ENCODE measurements around the gene KCTD4.
"Not testable (repeated sequence)": the region's sequence is repeated elsewhere in the genome, so short reads cannot be mapped to it uniquely, and the experiment has no call there.

The KCTD4 gene

GRCh38 chr13:45215392-45216077, 14.7 kb upstream of the KCTD4 start:
- no peak for DNase-seq

DNA sequence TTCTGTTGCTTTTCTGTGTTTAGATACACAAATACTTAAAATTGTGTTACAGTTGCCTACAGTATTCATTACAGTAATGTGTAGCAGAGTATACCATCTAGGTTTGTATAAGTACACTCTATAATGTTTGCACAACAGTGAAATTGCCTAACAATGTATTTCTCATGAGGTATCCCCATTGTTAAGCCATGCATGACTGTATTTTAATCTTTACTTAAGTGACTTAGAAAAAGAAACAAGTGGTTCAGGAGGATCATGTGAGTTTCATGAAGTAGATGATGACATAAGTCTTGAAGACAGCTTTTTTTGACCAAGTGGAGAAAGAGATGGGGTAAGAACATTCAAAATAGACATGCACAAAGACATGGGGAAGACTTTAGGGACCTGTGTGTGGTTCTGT, 8.4 kb upstream of the KCTD4 start:
- no peak for DNase-seq

GRCh38 chr13:45208132-45208531, 7.3 kb upstream of the KCTD4 start:
- DNase-seq = no peak

DNA sequence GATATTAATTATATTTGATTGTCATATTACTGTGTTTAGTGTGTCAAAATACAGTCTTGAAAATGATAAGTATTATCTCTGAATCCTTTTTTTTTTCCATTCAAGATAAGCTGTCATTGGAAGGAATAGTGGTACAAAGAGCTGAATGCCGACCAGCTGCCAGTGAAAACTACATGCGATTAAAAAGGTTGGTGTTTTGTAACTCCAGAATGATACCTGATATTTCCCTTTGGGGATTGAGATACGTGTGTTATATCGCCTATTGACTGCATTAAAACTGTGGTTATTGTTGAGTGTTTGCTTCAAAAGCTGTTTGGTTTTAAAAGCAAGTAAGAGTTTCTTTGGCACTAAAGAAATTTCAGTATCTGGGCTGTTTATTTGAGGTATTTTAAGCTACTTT, 6.5 kb upstream of the KCTD4 start:
- DNase-seq = peak; percentile 69

GRCh38 chr13:45206340-45206739, 5.5 kb upstream of the KCTD4 start:
- DNase-seq = no peak

DNA sequence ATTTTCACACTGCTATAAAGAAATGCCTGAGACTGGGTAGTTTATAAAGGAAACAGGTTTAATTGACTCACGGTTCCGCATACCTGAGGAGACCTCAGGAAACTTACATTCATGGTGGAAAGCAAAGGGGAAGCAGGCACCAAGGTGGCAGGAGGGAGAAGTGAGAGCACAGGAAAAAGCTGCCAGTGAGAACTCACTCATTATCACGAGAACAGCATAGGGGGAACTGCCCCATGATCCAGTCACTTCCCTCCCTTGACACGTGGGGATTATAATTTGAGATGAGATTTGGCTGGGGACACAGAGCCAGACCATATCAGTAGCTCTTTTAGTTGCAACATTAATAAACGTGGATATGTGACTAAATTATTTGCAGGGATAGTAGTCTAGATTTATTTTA, 4.3 kb upstream of the KCTD4 start:
- DNase-seq = no peak

GRCh38 chr13:45199711-45200110, 1.1 kb downstream of the KCTD4 start:
- no peak for DNase-seq

DNA sequence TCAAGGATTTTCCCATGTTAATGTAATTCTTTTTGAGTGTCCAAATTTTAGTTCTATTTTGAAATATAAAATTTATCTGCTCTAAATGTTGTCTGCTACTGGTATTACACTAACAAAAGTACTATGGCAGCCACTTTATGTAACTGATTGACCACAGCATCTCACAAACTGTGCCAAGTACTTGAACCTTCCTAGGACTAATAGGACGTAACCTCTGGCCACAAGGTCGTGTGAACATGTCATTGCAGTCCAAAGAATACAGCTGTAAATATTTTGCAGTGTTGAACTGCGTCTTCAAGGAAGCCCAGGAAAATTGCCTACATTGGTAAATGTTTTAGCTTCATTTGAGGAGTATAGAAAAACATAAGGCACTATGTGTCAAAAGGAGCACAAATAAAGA, 1.9 kb downstream of the KCTD4 start:
- no peak for DNase-seq

DNA sequence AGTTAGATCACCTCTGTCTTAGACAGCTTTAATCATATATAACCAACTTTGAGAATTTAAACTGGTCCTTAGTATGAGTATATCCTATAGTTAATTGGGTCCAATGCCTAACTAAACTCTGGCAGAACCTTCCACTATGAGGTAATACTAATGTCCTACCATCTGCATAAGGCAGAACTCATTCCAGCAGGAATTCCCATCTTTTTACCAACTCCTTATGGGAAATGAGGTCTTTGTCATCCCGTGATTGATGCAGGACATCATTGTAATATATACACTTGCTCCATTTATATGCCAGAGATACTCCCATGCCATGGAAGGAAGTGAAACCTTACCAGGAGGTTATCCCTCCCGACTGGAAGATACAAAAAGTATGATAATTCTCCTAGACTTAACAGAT, 2.8 kb downstream of the KCTD4 start:
- DNase-seq = no peak

DNA sequence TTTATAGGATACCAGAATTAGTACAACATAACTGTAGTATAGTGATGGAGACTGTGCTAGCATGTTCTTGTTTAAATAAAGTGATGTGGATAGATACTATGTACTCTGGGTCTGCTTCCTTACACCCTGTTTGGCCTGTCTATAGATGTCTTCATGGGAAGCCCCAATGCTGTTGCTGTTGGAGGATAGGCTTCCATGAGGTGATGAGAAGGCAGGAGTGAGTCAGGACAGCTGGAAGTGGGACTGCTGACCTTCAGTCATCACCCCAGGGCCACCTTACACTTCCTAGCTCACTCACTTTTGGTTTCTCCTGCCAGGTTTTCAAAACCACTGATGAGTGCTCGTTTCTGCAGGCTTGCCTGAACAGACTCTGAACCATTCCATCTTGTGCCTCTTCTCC, 4.2 kb downstream of the KCTD4 start:
- no peak for DNase-seq

DNA sequence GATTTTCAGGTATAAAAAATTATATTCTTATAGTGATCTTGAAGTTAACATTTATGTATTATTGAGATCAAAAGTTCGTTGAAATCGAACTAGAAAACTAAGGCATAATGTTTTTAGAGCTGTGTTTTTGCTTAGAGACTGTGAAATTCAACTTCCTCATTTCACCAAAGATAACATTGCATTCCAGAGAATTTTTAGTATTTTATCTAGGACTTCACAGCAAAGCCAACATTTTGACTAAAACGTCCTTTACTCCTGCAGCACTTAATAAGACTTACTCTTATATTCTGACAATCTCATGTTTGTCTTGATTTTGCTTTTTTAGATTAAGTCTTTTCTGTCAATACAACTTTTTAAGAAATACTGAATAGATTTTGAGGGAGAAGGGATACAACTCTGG, 4.7 kb downstream of the KCTD4 start:
- no peak for DNase-seq

- no peak for DNase-seq
Observed at GRCh38 chr13:45195421-45195820, 5.4 kb downstream of the KCTD4 start.

DNA sequence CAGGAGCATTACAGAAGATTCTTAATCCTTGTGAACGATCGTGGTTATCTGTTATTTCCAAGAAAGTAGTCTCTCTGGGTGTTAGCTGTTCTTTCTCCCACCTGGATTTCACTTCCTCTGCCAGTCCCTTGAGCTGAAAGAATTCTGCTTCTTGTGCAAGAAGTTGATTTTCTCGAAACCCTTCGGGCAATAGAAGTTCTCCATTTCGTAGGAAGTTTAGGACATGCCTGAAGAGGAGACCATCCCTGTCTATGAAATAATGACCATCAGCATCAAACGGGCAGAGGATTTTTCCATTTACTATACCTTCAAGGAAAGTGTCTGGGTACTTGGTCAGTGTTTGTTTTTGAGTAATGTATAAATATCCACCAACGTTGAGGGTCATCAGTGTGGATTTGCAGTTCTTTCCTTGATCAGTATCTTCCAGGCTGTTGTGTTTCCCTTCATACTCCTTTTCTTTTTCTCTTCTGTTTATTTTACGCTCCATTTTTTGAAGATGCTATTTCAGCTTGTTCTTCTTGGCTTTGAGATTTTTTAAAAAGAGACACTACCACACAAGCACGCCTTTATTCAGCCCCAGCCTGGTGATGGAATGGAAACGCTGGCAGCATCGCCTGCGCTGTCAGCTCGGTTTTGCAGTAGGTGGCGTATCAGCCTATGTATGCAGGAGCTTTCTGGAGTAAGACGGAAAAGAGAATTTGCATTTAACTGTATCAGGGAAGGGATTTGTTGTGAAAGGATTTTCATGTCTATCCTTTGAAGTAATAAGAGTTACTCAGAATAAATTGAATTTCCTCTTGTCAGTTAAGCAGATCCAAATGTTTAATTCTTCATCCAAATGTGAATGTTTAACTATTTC, 6.5 kb downstream of the KCTD4 start:
- no peak for DNase-seq

- DNase-seq = no peak
Observed at GRCh38 chr13:45191874-45192273, 9.0 kb downstream of the KCTD4 start.

- DNase-seq = not testable (repeated sequence)
Observed at GRCh38 chr13:45189511-45189910, 11.3 kb downstream of the KCTD4 start.

DNA sequence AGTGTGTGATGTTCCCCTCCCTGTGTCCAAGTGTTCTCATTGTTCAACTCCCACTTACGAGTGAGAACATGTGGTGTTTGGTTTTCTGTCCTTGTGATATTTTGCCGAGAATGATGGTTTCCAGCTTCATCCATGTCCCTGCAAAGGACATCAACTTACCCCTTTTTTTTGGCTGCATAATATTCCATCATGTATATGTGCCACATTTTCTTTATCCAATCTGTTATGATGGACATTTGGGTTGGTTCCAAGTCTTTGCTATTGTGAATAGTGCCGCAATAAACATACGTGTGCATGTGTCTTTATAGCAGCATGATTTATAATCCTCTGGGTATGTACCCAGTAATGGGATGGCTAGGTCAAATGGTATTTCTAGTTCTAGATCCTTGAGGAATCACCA, 11.8 kb downstream of the KCTD4 start:
- not testable (repeated sequence) for DNase-seq

DNA sequence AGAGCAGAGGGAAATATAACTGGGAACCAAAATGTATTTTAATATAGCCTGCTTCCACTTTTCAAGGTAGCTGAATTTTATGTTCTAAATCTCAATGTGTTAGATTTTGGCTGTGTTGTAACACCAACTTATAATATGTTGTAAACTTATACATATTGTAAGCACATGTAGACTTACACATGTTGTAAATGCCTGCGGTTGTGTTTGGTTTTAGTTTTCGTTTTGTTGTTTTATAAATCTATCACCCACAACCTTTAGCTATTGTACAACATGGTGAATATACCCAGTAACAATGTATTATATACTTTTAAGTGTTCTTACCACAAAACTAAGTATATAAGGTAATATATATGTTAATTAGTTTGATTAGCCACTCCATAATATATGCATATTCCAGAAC, 15.6 kb downstream of the KCTD4 start:
- DNase-seq = no peak

DNA sequence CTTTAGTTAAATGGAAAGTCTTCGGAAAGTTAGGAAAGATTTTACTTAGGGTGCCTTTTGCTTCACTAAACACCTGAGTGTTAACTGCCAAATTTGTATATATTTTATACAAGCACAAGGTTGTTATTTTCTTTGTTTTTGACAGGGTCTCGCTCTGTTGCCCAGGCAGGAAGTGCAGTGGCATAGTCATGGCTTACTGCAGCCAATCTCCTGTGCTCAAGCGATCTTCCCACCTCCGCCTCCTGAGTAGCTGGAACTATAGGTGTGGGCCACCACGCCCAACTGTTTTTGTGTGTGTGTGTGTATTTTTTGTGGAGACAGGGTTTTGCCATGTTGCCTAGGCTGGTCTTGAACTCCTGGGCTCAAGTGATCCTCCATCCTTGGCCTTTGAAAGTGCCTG, 16.2 kb downstream of the KCTD4 start:
- no peak for DNase-seq

- DNase-seq = no peak
Observed at GRCh38 chr13:45180713-45181601, 19.9 kb downstream of the KCTD4 start.

GRCh38 chr13:45180303-45180702, 20.5 kb downstream of the KCTD4 start:
- DNase-seq = no peak

DNA sequence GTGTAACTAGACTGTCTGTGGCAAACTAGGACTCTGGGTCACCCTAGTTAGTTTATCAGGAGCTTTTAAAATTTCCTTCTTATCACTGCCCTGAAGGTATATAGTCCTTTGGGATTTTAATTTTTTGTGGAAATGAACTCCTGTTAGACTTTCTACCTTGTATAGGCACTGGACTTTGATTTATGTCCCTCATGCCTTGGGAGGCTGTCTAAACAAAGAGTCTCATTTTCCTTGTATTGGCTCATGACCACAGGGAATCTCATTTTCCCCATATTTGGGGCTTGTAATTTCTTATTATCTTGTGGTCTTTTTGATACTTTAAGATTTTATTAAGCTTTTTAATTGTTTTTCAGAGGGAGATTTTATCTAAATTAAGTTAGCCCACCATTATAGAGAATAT, 21.4 kb downstream of the KCTD4 start:
- DNase-seq = no peak

- no peak for DNase-seq
Observed at GRCh38 chr13:45178349-45179162, 22.3 kb downstream of the KCTD4 start.

DNA sequence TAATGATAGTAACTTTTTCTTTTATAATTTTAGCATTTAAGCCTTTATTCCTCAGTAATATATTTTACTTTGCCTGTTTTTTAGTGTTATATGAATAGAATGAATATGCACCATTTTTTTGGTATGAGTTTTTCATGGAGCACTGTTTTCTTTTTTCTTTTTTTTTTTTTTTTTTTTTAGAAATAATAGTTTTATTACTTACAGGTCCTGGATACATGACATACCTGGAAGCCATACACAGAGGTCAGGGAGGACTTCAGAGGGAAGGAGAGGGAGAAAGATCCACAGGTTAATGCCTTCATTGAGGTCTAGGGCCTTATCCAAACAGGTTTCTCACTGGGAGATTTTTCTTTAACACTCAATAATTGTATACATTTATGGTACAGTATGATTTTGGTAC, 26.4 kb downstream of the KCTD4 start:
- no peak for DNase-seq

All from NCI-H1105 treated with DMSO at 0.1 percent for 48 hours (cell line).